Uterus (tissue), 2 donors: Measurements from ENCODE around the gene ZNF644.

Experiments used
- CTCF ChIP-seq, 4 experiments: fragments of 200-600 bp in 2 of 4; fragments of 450-650 bp in 2 of 4; sonication (generic) in 2 of 4; IDR thresholded peaks; one replicate each; pipeline ENCODE4 v1.5.1; 2016 to 2019; ENCODE audit warnings: antibody characterized with exemption in 4 of 4, mild to moderate bottlenecking in 2 of 4, moderate library complexity in 1 of 4
- POLR2A ChIP-seq, 2 donors: fragments of 450-650 bp; IDR thresholded peaks; one replicate each; pipeline ENCODE4 v1.6.1; 2016; ENCODE audit warnings: antibody characterized with exemption in 2 of 2, mild to moderate bottlenecking in 1 of 2, moderate library complexity in 1 of 2

GRCh38 chr1:90994461-90994860 is 27.4 kb downstream of the ZNF644 start:
- no peak for TF ChIP-seq POLR2A (IDR thresholded peaks at IDR 0.05)
- no peak for TF ChIP-seq CTCF (IDR thresholded peaks at IDR 0.05)
